AG09309 (cell line): ENCODE data around the gene SLC45A3.
"Not testable (repeated sequence)": the region's sequence is repeated elsewhere in the genome, so short reads cannot be mapped to it uniquely, and the experiment has no call there.

Source experiments
- DNase-seq: peaks from one replicate; pipeline ENCODE4 v3.0.0-alpha.2; 2010; ENCODE audit warnings: low read depth
- H3K4me3 ChIP-seq: 2 replicates; pipeline ENCODE4 v1.5.1; 2011; ENCODE audit warnings: mild to moderate bottlenecking, low read depth, low read length, moderate library complexity; ENCODE audit not compliant: control insufficient read depth
- TF ChIP-seq, protein P1 (sequence below): IDR thresholded peaks from 2 replicates; pipeline ENCODE4 v1.5.1; 2011; ENCODE audit warnings: mild to moderate bottlenecking, low read depth, low read length, inconsistent platforms; ENCODE audit not compliant: insufficient read depth, control insufficient read depth; ENCODE audit errors: missing control alignments

SLC45A3 gene

DNA sequence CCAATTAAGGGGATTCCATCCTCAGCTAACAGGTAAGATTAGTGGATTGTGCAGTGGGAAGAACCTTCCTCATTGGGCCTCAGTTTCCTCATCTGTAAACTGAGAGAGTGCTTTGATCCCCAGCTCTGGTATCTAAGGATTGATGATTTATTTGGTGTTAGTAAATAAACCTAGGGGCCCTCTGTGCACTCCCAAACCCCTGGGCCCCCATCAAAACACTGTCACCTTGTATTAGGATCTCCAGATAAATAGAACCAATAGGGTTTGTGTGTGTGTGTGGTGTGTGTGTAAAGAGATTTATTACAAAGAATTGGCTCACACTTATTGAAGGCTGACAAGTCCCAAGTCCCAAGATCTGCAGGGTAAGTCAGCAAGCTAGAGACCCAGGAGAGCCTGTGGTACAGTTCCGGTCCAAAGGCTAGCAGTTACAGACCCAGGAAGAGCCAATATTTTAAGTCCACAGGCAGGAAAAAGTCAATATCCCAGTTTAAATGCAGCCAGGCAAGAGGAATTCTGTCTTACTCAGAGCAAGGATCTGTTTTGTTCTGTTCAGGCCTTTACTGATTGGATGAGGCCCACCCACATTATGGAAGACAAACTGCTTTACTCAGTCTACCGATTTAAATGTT lies 37.5 kb downstream of the SLC45A3 start:
- H3K4me3 ChIP-seq: no peak overlapping the region
- no peak for DNase-seq
- TF ChIP-seq, protein P1, sequence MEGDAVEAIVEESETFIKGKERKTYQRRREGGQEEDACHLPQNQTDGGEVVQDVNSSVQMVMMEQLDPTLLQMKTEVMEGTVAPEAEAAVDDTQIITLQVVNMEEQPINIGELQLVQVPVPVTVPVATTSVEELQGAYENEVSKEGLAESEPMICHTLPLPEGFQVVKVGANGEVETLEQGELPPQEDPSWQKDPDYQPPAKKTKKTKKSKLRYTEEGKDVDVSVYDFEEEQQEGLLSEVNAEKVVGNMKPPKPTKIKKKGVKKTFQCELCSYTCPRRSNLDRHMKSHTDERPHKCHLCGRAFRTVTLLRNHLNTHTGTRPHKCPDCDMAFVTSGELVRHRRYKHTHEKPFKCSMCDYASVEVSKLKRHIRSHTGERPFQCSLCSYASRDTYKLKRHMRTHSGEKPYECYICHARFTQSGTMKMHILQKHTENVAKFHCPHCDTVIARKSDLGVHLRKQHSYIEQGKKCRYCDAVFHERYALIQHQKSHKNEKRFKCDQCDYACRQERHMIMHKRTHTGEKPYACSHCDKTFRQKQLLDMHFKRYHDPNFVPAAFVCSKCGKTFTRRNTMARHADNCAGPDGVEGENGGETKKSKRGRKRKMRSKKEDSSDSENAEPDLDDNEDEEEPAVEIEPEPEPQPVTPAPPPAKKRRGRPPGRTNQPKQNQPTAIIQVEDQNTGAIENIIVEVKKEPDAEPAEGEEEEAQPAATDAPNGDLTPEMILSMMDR: no peak

DNA sequence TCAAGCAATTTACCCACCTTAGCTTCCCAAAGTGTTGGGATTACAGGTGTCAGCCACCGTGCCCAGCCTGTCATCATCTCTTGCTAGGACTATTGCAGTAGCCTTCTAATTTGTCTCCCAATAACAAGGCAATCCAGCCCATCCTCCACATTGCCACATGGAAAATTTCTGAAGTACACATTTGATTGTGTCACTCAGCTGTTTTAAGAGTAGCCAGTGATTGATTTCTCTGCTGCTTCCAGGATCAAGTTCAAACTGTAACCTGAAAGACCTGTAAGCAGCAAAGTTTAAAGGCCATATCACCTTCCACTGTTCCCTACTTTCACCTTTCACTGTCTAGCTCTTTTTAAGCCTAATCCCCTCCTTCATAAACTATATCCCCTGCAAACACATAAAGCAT lies 40.7 kb downstream of the SLC45A3 start:
- TF ChIP-seq, protein P1: no peak
- H3K4me3 ChIP-seq: no peak overlapping the region
- no peak for DNase-seq

DNA sequence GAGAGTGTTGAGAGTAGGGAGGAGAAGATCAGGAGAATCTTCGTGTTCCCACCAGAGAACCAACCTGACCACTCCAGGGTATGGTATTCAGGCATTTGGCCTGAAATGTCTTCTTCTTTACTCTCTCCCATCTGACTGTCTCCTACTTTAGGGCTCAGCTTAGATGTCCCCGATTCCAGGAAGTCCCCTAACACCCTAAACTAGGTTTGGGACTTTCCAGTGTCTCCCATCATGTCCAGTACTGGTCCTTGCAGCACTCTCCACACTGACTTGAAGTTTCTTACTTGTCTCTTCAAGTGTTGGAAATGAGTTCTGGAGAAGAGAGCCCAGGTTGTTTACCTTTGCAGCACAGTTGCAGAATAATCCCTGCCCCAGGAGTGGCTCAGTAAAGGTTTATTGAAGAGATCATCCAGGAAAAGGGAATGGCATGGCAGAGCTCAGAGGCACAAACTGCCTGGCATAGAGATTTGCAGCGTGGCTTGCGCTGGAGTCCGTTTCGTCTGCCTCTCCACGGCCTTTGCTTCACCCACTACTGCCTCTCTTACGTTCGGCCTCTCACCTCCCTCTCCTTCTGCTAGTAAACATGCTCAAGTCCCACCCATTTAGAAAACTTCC lies 42.3 kb downstream of the SLC45A3 start:
- no peak for DNase-seq
- TF ChIP-seq, protein P1: no peak
- H3K4me3 ChIP-seq: no peak overlapping the region

DNA sequence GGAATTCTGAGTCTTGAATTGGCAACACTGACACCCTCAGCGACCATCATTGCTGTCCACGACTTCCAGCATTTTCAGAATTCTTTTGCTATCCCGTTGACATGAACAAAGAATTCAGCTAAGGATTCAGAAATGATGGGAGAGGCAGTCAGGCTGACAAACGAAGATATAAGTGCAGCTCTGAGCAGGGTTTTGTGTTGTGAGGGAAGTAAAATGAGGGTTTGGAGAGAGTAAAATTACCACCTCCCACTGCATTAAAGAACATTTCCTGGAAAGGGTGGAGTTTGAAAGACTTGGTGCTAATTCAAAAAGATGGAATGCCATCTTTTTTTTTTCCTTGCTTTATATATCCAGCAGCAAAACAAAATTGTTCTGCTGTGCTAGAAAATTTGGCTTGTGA lies 43.6 kb downstream of the SLC45A3 start:
- no peak for DNase-seq
- TF ChIP-seq, protein P1: no peak
- no peak overlapping the region for H3K4me3 ChIP-seq

DNA sequence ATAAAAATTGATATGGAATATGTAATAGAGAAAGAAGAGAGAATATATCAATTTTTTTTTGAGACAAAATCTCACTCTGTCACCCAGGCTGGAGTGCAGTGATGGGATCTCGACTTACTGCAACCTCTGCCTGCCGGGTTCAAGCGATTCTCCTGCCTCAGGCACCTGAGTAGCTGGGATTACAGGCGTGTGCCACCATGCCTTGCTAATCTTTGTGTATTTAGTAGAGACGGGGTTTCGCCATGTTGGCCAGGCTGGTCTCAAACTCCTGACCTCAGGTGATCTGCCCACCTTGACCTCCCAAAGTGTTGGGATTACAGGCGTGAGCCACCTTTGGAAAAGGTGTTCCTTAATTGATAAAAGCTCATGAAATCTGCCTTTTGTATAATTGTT lies 44.2 kb downstream of the SLC45A3 start:
- not testable (repeated sequence) for DNase-seq, H3K4me3 ChIP-seq

DNA sequence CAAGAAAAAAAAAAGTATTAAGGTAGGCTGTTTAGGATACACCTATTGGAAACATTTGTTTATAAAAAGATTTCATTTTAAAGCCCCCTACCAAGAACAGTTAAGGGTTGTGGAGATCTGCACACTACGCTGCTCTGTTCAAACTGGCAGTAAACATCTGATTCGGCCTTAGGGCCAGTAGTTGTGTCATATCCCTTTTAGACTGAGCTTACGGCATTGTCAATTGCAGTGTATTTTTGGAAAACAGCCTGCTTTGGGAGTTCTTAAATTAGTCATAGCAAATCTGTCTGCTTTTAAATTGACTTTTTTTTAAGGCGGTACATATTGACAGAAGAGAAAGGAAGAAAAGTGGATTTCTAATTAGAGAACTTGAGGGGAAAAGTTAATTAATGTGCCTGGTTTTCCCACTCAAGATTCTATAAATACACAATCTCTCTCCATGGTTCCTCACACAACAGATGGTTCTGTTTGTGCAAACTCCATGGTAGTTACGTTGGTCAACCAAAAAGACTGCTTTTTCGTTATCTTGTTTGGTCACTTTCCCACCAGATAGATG lies 46.8 kb downstream of the SLC45A3 start:
- peak; percentile 73 for DNase-seq
- TF ChIP-seq, protein P1: no peak
- no peak overlapping the region for H3K4me3 ChIP-seq

DNA sequence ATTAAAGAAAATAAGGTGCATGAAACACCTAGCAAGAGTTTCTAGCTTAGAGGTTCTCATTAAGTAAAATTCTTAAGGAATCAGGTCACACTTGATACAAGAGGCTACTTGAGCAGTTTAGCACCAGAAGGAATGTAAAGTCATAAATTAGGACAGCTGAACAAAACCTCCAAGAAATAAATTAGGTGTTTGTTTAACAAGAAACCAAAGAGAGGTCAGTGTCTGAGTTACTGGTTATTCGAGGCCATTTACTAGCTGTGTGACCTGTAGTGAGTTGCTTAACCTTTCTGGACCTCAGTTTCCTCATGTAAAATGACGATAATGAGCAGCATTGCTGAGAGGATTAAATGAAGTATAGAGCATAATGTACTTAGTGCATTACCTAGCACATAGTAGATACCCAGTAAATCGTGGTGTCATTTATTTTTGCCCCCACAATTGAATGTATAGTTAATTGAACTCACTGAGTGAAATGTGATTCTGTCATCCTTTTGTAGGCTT lies 47.6 kb downstream of the SLC45A3 start:
- H3K4me3 ChIP-seq: peak overlapping the region; percentile 51
- DNase-seq: no peak
- TF ChIP-seq, protein P1: no peak
